Activated T-cell treated with anti-CD3 and anti-CD28 coated beads for 48 hours (primary cell): ENCODE data around the gene FAM174B.

Experiments used
- DNase-seq: peaks from one replicate; pipeline ENCODE4 v3.0.0-alpha.2; 2020; ENCODE audit warnings: low read depth

Gene FAM174B

GRCh38 chr15:92599394-92599970, 56.1 kb downstream of the FAM174B start:
- DNase-seq, result no peak

DNA sequence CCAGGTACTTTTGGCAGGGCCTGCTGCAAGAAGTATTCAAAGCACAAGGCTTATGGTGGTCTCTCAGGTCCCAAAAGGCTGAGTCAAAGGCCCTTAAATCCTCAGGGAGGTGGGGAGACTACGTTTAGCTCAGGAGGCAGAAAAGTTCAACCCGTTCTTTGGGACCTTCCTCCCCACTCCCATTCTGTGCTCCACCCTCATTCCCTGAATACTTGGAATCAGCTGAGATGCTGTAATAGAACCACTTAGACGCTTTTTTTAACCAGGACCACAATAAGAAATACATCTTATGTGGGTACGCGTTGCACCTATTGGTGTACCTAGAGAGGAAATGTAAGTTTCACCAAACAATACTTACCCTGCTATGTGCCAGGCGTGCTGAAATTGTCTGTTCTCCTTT, 58.0 kb downstream of the FAM174B start:
- DNase-seq, result no peak

DNA sequence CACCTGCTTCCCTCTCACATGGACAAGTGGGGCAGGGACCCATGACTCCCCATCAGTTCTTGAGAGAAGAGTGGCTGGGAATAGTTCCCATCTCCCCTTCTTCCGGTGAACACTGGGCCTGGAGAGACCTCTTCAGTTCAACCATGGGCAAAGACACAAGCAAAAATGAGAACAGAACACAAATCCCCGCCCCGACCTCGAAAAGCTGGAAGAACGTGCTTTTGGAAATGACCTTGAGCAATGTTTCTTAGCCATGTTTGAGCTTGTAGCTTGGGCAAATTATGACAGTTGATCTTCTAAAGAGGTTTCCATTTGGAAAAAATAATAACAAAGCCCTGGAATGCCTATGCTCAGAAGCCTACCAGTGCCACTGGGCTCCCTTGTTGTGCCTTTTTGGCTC, 59.0 kb downstream of the FAM174B start:
- no peak for DNase-seq

DNA sequence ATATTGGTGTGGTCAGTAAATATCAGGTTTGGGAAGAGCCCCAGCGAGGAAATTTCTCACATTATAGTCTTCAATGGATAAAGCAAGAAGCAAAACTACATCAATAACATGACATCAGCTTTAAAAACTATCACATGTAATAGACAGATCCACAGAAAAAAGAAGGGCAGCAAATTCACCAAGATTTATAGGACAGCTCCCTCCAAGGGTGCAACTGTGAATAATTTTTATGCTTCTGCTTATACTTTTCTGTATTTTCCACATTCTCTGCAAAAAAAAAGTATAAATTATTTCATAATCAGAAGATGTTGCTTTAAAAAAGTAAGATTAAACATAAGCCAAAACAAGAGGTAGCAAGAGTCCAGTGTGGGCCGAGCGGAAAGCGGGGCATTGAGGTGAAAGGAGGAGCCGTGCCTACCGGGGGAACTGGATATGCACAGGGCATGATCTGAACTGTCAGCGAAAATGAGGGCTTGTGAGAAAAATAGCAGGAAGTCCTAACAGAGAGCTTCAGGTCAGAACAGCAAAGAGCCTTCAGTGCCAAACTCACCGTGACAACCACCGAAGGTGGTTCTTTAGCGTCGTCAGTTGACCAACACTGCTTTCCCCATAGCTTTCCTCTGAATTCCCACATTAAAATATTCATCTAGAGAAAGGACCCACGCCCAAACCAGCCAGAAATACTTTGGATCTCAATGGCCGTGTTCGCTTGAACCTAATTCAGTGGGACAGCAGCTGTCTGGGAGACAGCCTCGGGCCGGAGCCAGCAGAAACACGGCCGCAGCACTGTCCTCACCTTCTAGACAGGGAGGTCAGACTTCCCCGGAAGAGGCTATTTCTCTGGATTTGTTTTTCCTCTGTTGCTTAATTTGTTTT, 59.8 kb downstream of the FAM174B start:
- DNase-seq, result no peak

DNA sequence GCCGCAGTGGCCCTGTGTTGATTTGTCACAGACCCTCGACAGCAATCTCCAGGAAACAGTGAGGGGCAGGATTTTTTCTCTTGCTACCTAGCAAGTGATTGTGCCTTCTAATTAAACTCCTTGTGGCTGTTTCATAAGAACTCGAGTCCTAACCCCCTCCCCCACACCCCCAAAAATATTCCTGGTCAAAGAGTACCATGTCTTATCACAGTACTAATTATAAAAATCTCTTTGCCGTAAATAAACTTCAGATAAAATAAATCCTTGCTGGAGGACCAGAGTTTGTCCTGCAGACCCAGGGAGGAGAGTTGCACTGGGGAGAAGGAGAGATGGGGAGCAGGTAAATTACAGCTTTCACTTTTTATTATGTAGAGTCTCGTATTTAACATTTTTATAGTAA, 64.3 kb downstream of the FAM174B start:
- DNase-seq, result no peak

DNA sequence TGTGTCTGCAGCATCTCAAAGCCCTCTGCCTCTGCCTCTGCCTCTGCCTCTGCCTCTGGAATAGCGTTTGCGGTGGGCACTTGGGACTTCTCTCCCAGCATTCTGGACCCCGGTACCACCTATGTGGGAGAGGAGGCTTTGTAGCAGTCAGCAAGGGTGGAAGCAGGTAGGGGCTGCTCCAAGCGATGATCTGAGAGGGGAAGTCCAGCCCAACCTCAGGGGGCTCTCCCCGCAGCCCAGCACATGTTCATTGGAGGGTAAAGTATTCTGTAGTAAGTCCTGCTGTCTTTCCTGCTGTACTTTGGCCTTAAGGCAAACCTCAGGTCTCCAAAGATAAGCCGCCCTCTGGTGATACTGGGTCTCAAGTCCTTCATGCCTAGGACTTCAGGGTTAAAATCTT, 68.6 kb downstream of the FAM174B start:
- no peak for DNase-seq

DNA sequence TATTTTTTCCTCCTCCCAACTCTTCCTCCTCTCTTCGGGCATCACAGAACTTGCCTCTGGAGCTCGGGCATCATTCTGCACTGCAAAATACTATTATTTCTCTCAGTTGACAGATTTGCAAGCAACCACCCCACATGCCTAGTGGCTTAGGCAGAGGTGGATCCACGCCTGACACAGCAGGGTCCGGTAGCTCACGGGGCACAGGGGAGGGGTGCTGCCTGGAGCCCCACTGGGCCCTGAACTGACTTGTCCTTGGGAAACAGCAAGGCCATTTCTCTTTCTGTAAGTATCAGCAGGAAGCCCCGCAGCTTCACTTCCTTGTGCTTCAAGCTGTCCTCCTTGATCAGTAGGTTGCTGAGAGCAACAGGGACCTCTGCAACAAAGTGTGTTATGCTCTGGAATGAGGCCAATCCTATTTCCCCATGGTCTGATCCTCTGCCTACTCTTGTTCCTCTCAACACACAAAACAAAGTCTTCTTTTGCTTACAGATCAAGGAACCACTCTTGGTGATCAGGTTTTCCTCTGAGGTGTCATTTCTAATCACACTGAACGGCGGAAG, 69.1 kb downstream of the FAM174B start:
- DNase-seq, result no peak

DNA sequence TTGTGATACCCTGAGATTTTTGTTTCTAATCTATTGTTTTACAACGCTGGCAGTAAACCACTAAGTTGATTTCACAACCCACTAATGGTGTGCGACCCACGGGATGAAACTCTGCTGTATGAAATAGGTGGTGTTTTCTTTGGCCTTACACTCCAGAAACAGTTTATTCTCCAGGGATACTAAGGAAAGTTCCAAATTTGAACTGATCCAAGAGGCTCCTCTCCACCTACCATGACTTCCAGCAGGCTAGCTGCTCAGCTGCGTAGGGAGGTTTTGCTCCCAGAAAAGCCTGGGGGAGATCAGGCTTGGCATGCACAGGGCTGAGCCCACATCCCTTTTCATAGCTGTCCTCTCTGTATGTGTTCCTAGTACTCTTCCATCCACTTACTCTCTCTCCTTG, 71.5 kb downstream of the FAM174B start:
- no peak for DNase-seq

GRCh38 chr15:92583096-92584034, 72.2 kb downstream of the FAM174B start:
- DNase-seq, result no peak

- no peak for DNase-seq
Observed at GRCh38 chr15:92582206-92582605, 73.4 kb downstream of the FAM174B start.

- no peak for DNase-seq
Observed at GRCh38 chr15:92580933-92581445, 74.6 kb downstream of the FAM174B start.

- no peak for DNase-seq
Observed at GRCh38 chr15:92580521-92580920, 75.1 kb downstream of the FAM174B start.

DNA sequence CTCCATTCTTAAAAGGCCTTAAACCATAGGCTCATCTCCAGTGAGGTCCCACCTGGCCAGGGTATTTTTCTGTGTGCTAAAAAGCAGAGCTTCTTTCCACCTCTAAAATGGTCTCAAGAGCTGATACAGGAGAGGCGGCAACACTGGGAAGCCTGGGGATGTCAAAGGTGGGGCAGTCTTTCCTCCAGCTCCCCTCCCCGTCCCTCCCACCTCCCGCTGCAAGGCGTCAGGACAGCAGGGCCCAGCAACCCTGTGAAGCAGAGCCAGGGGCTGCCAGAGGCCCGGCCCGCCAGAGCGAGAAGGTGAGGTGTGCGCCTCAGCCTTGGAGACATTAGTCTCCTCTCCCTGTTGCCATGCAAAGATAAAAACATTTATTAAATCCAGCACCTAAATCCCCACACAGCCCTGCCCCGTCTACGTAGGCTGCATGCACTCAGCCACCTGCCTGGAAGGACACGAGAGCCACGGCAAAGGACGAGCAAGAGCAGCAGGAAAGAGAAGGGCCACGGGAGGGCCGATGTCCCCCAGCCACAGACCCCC, 75.6 kb downstream of the FAM174B start:
- DNase-seq, result no peak

DNA sequence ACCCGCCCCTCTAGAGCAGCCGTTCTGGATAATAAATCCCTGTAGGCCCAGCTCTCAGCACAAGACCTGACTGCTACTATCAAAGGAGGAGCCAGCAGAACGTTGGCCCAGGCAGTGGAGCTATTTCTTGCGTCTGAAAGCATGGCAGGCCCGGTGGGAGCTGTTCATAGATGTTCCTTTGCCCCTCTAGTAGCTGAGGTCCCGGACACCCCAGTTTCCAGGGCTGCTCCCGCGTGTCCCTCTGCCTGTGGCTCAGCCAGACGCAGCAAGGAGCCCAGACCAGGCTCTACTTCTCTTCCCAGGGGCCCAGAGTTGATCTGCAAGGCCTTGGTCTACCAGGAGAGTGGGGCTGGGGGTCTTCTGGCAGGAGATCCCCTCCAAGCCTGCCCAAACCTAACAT, 76.1 kb downstream of the FAM174B start:
- DNase-seq, result no peak

- DNase-seq, result no peak
Observed at GRCh38 chr15:92578096-92578835, 77.3 kb downstream of the FAM174B start.

GRCh38 chr15:92576597-92577200, 78.9 kb downstream of the FAM174B start:
- no peak for DNase-seq

- DNase-seq, result no peak
Observed at GRCh38 chr15:92574566-92574965, 81.0 kb downstream of the FAM174B start.

- DNase-seq, result no peak
Observed at GRCh38 chr15:92574161-92574560, 81.4 kb downstream of the FAM174B start.

GRCh38 chr15:92571824-92572223, 83.8 kb downstream of the FAM174B start:
- DNase-seq, result no peak

DNA sequence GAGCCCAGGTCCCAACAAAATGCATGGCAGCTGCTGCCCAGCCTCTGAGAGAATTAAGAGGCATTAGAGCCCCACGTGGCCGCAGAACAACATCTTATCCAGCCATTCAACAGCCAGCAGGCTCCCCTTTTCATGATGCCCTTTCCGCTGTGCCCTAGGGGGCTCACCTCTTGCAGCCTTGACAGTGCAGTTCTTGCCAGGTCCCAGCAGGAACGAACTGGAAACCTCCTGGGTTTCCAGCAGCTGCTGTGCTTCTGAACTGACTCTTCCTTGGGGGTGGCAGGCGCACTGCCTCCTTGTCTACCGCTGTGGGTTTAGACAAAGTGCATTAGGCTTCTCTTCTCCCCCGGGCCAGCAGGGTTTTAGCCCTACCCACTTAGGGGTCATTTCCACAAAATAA, 85.2 kb downstream of the FAM174B start:
- DNase-seq, result no peak

DNA sequence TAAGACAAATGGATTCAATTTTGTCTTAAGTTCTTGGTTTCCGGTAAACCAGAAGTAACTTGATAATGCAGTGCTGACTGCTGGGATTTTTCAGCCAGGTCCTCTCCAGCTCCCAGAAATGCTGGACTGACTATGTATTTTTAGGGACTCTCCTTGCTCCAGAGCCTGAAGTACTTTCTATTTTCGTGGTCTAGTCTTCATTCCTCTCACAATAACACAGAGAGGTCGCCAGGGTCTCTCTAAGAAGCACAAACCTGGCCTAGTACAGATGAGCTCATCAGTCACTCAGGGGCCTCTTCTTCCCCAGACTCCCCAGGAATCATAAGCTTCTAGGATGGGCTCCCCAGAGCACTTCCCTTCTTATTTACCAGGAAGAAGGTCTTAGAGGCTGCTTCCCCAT, 85.8 kb downstream of the FAM174B start:
- DNase-seq, result no peak
